ENCODE measurements around the gene FUNDC1.

DNA sequence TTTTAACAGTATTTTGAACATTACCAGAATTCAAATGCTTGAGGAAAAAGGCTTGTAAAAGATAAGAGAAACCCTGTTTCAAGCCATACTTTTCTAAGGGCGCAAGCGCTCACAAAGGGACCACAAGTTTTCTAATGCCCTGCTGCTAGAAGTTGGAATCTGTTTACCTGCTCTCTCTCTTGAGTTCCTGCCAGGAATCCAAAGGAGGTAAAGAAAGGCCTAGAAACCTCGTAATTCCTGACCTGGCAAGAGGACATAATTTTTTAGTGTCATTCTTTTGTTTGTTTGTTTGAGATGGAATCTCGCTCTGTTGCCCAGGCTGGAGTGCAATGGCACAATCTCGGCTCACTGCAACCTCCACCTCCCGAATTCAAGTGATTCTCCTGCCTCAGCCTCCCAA, 1.4 kb upstream of the FUNDC1 start:
- no peak for TF ChIP-seq CEBPB (IDR thresholded peaks at IDR 0.05)
- TF ChIP-seq, protein P1, sequence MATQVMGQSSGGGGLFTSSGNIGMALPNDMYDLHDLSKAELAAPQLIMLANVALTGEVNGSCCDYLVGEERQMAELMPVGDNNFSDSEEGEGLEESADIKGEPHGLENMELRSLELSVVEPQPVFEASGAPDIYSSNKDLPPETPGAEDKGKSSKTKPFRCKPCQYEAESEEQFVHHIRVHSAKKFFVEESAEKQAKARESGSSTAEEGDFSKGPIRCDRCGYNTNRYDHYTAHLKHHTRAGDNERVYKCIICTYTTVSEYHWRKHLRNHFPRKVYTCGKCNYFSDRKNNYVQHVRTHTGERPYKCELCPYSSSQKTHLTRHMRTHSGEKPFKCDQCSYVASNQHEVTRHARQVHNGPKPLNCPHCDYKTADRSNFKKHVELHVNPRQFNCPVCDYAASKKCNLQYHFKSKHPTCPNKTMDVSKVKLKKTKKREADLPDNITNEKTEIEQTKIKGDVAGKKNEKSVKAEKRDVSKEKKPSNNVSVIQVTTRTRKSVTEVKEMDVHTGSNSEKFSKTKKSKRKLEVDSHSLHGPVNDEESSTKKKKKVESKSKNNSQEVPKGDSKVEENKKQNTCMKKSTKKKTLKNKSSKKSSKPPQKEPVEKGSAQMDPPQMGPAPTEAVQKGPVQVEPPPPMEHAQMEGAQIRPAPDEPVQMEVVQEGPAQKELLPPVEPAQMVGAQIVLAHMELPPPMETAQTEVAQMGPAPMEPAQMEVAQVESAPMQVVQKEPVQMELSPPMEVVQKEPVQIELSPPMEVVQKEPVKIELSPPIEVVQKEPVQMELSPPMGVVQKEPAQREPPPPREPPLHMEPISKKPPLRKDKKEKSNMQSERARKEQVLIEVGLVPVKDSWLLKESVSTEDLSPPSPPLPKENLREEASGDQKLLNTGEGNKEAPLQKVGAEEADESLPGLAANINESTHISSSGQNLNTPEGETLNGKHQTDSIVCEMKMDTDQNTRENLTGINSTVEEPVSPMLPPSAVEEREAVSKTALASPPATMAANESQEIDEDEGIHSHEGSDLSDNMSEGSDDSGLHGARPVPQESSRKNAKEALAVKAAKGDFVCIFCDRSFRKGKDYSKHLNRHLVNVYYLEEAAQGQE (IDR thresholded peaks at IDR 0.05; ENCODE audit: low read depth) = no peak
- no peak for TF ChIP-seq CREB1 (IDR thresholded peaks at IDR 0.05; ENCODE audit: low read depth)
